ENCODE data around the gene NLGN1. TPM values are rescaled to one million over a fixed set of nuclear protein-coding genes. Genes with fewer than 3 reads are reported as not detected.
"Not testable (repeated sequence)": the region's sequence is repeated elsewhere in the genome, so short reads cannot be mapped to it uniquely, and the experiment has no call there.

NLGN1 gene
- total RNA-seq, 1 donor from 2014 or later: 50.2 TPM

- H3K27ac Mint-ChIP-seq (ENCODE audit: unreplicated experiment): no peak overlapping the region
- no peak overlapping the region for H3K4me3 Mint-ChIP-seq (ENCODE audit: unreplicated experiment)
- H3K9me3 Mint-ChIP-seq (ENCODE audit: unreplicated experiment): peaks cover 8% of the 10 kb centered on the region
Observed at GRCh38 chr3:173429076-173429475, 31.5 kb downstream of the NLGN1 start.

GRCh38 chr3:173429527-173429926, 32.0 kb downstream of the NLGN1 start:
- Mint-ChIP-seq H3K27ac (ENCODE audit: unreplicated experiment) (no peak overlapping the region), H3K27me3 (ENCODE audit: unreplicated experiment) (peaks cover 2% of the 10 kb centered on the region), H3K9me3 (ENCODE audit: unreplicated experiment) (peaks cover 8% of the 10 kb centered on the region), H3K36me3 (ENCODE audit: unreplicated experiment) (peaks cover 25% of the 10 kb centered on the region), H3K4me1 (ENCODE audit: low read depth, unreplicated experiment) (no peaks in the 10 kb centered on the region), H3K4me3 (ENCODE audit: unreplicated experiment) (no peak overlapping the region)
- TF ChIP-seq, protein P1, sequence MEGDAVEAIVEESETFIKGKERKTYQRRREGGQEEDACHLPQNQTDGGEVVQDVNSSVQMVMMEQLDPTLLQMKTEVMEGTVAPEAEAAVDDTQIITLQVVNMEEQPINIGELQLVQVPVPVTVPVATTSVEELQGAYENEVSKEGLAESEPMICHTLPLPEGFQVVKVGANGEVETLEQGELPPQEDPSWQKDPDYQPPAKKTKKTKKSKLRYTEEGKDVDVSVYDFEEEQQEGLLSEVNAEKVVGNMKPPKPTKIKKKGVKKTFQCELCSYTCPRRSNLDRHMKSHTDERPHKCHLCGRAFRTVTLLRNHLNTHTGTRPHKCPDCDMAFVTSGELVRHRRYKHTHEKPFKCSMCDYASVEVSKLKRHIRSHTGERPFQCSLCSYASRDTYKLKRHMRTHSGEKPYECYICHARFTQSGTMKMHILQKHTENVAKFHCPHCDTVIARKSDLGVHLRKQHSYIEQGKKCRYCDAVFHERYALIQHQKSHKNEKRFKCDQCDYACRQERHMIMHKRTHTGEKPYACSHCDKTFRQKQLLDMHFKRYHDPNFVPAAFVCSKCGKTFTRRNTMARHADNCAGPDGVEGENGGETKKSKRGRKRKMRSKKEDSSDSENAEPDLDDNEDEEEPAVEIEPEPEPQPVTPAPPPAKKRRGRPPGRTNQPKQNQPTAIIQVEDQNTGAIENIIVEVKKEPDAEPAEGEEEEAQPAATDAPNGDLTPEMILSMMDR (IDR thresholded peaks at IDR 0.05; ENCODE audit: partially characterized antibody, unreplicated experiment): no peak
- no peak for DNase-seq

More at GRCh38 chr3:173429076-173429475, 31.5 kb downstream of the NLGN1 start:
- H3K4me1 Mint-ChIP-seq (ENCODE audit: low read depth, unreplicated experiment): no peaks in the 10 kb centered on the region
- peaks cover 25% of the 10 kb centered on the region for H3K36me3 Mint-ChIP-seq (ENCODE audit: unreplicated experiment)
- TF ChIP-seq, protein P1 (IDR thresholded peaks at IDR 0.05; ENCODE audit: partially characterized antibody, unreplicated experiment): no peak
- H3K27me3 Mint-ChIP-seq (ENCODE audit: unreplicated experiment): peaks cover 2% of the 10 kb centered on the region
- DNase-seq: no peak

DNA sequence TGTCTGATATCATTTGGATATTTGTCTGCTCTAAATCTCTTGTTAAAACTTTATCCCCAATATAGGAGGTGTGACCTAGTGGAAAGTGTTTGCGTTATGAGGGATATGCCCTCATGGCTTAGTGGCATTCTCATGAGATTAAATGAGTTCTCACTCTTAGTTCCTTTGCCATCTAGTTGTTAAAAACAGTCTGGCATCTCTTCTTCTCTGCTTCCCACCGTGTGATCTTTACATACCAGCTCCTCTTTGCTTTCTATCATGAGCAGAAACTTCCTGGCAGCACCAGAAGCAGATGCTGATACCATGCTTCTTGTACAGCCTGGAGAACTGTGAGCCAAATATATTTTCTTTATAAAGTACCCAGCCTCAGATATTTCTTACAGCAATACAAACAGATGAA, 33.0 kb downstream of the NLGN1 start:
- peaks cover 21% of the 10 kb centered on the region for H3K36me3 Mint-ChIP-seq (ENCODE audit: unreplicated experiment)
- H3K4me1 Mint-ChIP-seq (ENCODE audit: low read depth, unreplicated experiment): no peaks in the 10 kb centered on the region
- H3K4me3 Mint-ChIP-seq (ENCODE audit: unreplicated experiment): no peak overlapping the region
- DNase-seq: no peak
- H3K9me3 Mint-ChIP-seq (ENCODE audit: unreplicated experiment): peaks cover 8% of the 10 kb centered on the region
- TF ChIP-seq, protein P1 (IDR thresholded peaks at IDR 0.05; ENCODE audit: partially characterized antibody, unreplicated experiment): no peak
- H3K27me3 Mint-ChIP-seq (ENCODE audit: unreplicated experiment): peaks cover 2% of the 10 kb centered on the region
- H3K27ac Mint-ChIP-seq (ENCODE audit: unreplicated experiment): no peak overlapping the region

GRCh38 chr3:173439004-173439403, 41.5 kb downstream of the NLGN1 start:
- H3K9me3 Mint-ChIP-seq (ENCODE audit: unreplicated experiment): no peaks in the 10 kb centered on the region
- H3K27me3 Mint-ChIP-seq (ENCODE audit: unreplicated experiment): no peaks in the 10 kb centered on the region
- no peaks in the 10 kb centered on the region for H3K4me1 Mint-ChIP-seq (ENCODE audit: low read depth, unreplicated experiment)
- no peak overlapping the region for H3K27ac Mint-ChIP-seq (ENCODE audit: unreplicated experiment)
- TF ChIP-seq, protein P1 (IDR thresholded peaks at IDR 0.05; ENCODE audit: partially characterized antibody, unreplicated experiment): no peak
- DNase-seq: no peak
- peaks cover 4% of the 10 kb centered on the region for H3K36me3 Mint-ChIP-seq (ENCODE audit: unreplicated experiment)
- no peak overlapping the region for H3K4me3 Mint-ChIP-seq (ENCODE audit: unreplicated experiment)

GRCh38 chr3:173440514-173440913, 43.0 kb downstream of the NLGN1 start:
- Mint-ChIP-seq H3K4me1 (ENCODE audit: low read depth, unreplicated experiment) (no peaks in the 10 kb centered on the region), H3K4me3 (ENCODE audit: unreplicated experiment) (no peak overlapping the region), H3K27me3 (ENCODE audit: unreplicated experiment) (no peaks in the 10 kb centered on the region), H3K27ac (ENCODE audit: unreplicated experiment) (no peak overlapping the region), H3K36me3 (ENCODE audit: unreplicated experiment) (peaks cover 4% of the 10 kb centered on the region), H3K9me3 (ENCODE audit: unreplicated experiment) (no peaks in the 10 kb centered on the region)
- TF ChIP-seq, protein P1 (IDR thresholded peaks at IDR 0.05; ENCODE audit: partially characterized antibody, unreplicated experiment): no peak
- no peak for DNase-seq

GRCh38 chr3:173451561-173451960, 54.0 kb downstream of the NLGN1 start:
- H3K27ac Mint-ChIP-seq (ENCODE audit: unreplicated experiment); H3K27me3 Mint-ChIP-seq (ENCODE audit: unreplicated experiment): not testable (repeated sequence)

More at GRCh38 chr3:173451561-173451960, 54.0 kb downstream of the NLGN1 start:
- DNase-seq; H3K9me3 Mint-ChIP-seq (ENCODE audit: unreplicated experiment); H3K4me3 Mint-ChIP-seq (ENCODE audit: unreplicated experiment); H3K4me1 Mint-ChIP-seq (ENCODE audit: low read depth, unreplicated experiment): not testable (repeated sequence)
- H3K36me3 Mint-ChIP-seq (ENCODE audit: unreplicated experiment): peaks cover 32% of the 10 kb centered on the region
